Gastrocnemius medialis (tissue), 4 donors: ENCODE measurements around the gene CEACAM1.

Experiments used
- POLR2A ChIP-seq, 2 donors: fragments of 450-650 bp; IDR thresholded peaks; one replicate each; pipeline ENCODE4 v1.6.1; 2017; ENCODE audit warnings: antibody characterized with exemption in 2 of 2, mild to moderate bottlenecking in 2 of 2, moderate library complexity in 2 of 2
- TF ChIP-seq, protein P1 (sequence below), 5 experiments: fragments of 450-650 bp in 3 of 5; fragments of 200-600 bp in 2 of 5; sonication (generic) in 2 of 5; IDR thresholded peaks in 4 of 5; conservative IDR thresholded peaks in 1 of 5; 1 replicate in 4 of 5; 2 replicates in 1 of 5; pipeline ENCODE4 v1.5.1; 2016 to 2019; ENCODE audit warnings: antibody characterized with exemption in 5 of 5, mild to moderate bottlenecking in 3 of 5, moderate library complexity in 3 of 5

DNA sequence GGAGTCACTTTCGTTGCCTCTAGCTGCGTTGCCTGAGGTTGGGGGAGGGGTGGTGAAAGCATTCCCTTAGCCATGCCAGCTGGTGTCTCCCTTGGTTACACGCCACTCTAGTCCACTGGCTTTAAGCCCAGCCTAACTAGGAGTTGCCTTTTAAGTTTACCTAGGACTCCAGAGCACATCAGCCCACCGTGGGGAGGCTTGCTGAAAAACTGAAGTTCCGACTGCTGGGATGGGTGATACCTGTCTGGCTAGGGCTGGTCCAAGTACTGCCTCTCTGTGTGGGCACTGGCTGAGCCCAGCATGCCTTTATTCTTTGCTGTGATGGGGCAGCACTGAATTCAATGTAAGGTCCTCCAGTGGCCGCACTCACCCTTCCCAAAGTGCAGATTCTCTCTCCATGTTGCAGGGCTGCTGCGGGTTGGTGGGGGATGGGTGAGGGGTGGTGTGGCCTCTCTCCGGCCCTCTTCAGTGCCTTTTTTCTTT lies 11.8 kb upstream of the CEACAM1 start:
- TF ChIP-seq, protein P1, sequence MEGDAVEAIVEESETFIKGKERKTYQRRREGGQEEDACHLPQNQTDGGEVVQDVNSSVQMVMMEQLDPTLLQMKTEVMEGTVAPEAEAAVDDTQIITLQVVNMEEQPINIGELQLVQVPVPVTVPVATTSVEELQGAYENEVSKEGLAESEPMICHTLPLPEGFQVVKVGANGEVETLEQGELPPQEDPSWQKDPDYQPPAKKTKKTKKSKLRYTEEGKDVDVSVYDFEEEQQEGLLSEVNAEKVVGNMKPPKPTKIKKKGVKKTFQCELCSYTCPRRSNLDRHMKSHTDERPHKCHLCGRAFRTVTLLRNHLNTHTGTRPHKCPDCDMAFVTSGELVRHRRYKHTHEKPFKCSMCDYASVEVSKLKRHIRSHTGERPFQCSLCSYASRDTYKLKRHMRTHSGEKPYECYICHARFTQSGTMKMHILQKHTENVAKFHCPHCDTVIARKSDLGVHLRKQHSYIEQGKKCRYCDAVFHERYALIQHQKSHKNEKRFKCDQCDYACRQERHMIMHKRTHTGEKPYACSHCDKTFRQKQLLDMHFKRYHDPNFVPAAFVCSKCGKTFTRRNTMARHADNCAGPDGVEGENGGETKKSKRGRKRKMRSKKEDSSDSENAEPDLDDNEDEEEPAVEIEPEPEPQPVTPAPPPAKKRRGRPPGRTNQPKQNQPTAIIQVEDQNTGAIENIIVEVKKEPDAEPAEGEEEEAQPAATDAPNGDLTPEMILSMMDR (IDR thresholded peaks at IDR 0.05 in 4 of 5, conservative IDR thresholded peaks at IDR 0.05 in 1 of 5), result no peak
- no peak for TF ChIP-seq POLR2A (IDR thresholded peaks at IDR 0.05)
